A549 (cell line): Measurements from ENCODE around the gene ABLIM3. TPM values are rescaled to one million over a fixed set of nuclear protein-coding genes. Genes with fewer than 3 reads are reported as not detected.

ENCODE experiments used
- ATAC-seq, 2 experiments: fragments of 200-7000 bp in 1 of 2; fragments of >200 bp in 1 of 2; cut with Nextera tagmentation in 1 of 2; cut with Tn5 transposase in 1 of 2; 3 replicates each; pipeline versions ENCODE4 v1.8.0 to v1.9.1; 2018 to 2020; ENCODE audit warnings: mild to moderate bottlenecking in 1 of 2, moderate library complexity in 1 of 2
- CTCF ChIA-PET: fragments of 300-600 bp; sonication (Branson Sonifier 250); formaldehyde crosslinking; extraction: SDS; loops from one replicate; lab custom pipeline; 2021; ENCODE audit warnings: antibody characterized with exemption, inconsistent platforms; lab: Yijun Ruan, JAX
- POLR2A ChIA-PET: fragments of 350-600 bp; formaldehyde crosslinking; extraction: SDS; loops from one replicate; lab custom pipeline; 2021; ENCODE audit warnings: antibody characterized with exemption, inconsistent platforms; lab: Yijun Ruan, JAX
- DNase-seq, 2 experiments: peaks; one replicate each; pipeline versions ENCODE4 v3.0.0 to v3.0.0-alpha.2; 2011 to 2016; ENCODE audit warnings: low read depth in 1 of 2, low spot score in 1 of 2
- FAIRE-seq: peaks from 2 replicates; lab custom pipeline; 2011; peaks lifted over from hg19 to GRCh38; lab: Jason Lieb, UNC
- H3K27ac ChIP-seq, 2 experiments: fragments of >200 bp; sonication (Bioruptor Twin); formaldehyde crosslinking; 3 replicates each; pipeline ENCODE4 v1.5.1; 2016 to 2017
- H3K4me1 ChIP-seq: fragments of >200 bp; sonication (Bioruptor Twin); formaldehyde crosslinking; 3 replicates; pipeline ENCODE4 v1.6.1; 2016
- H3K4me2 ChIP-seq: fragments of >200 bp; sonication (Bioruptor Twin); formaldehyde crosslinking; 3 replicates; pipeline ENCODE4 v1.6.1; 2016
- H3K4me3 ChIP-seq: fragments of >200 bp; sonication (Bioruptor Twin); formaldehyde crosslinking; 3 replicates; pipeline ENCODE4 v1.5.1; 2016
- H3K9me3 ChIP-seq: fragments of >200 bp; sonication (Bioruptor Twin); formaldehyde crosslinking; 3 replicates; pipeline ENCODE4 v1.6.1; 2016
- CBX2 ChIP-seq: fragments of 200-600 bp; sonication (generic); IDR thresholded peaks from 2 replicates; pipeline ENCODE4 v1.6.1; 2016; ENCODE audit warnings: low read depth, mild to moderate bottlenecking, borderline replicate concordance
- CBX8 ChIP-seq: fragments of 200-600 bp; sonication (generic); IDR thresholded peaks from 2 replicates; pipeline ENCODE4 v1.6.1; 2016
- CHD4 ChIP-seq: fragments of 200-600 bp; sonication (generic); IDR thresholded peaks from 2 replicates; pipeline ENCODE4 v1.6.1; 2016; ENCODE audit warnings: antibody characterized with exemption, mild to moderate bottlenecking, borderline replicate concordance
- EHMT2 ChIP-seq: fragments of 200-600 bp; sonication (generic); IDR thresholded peaks from 2 replicates; pipeline ENCODE4 v1.6.1; 2016; ENCODE audit warnings: antibody characterized with exemption, low read depth, mild to moderate bottlenecking, moderate library complexity
- EP300 ChIP-seq, 2 experiments: fragments of >200 bp; sonication (Bioruptor Twin); formaldehyde crosslinking; IDR thresholded peaks; 2 replicates in 1 of 2; 3 replicates in 1 of 2; pipeline ENCODE4 v1.6.1; 2016 to 2017
- FOSB ChIP-seq: fragments of 250-450 bp; sonication (Bioruptor Pico); IDR thresholded peaks from 2 replicates; pipeline ENCODE4 v1.5.0; 2020; ENCODE audit warnings: mild to moderate bottlenecking, moderate library complexity
- FOXS1 ChIP-seq: fragments of 250-450 bp; sonication (Bioruptor Pico); IDR thresholded peaks from 2 replicates; pipeline ENCODE4 v1.5.0; 2020; ENCODE audit warnings: mild to moderate bottlenecking, moderate library complexity
- GATA3 ChIP-seq: IDR thresholded peaks from 2 replicates; pipeline ENCODE4 v1.6.1; 2012; ENCODE audit warnings: borderline replicate concordance
- HOXB5 ChIP-seq: fragments of 250-450 bp; sonication (Bioruptor Pico); IDR thresholded peaks from 2 replicates; pipeline ENCODE4 v1.5.0; 2020; ENCODE audit warnings: mild to moderate bottlenecking, moderate library complexity
- KDM1A ChIP-seq: fragments of 200-600 bp; sonication (generic); IDR thresholded peaks from 2 replicates; pipeline ENCODE4 v1.6.1; 2016; ENCODE audit warnings: low read depth, mild to moderate bottlenecking
- NPAS2 ChIP-seq: fragments of 250-450 bp; sonication (Bioruptor Pico); IDR thresholded peaks from 2 replicates; pipeline ENCODE4 v1.8.0; 2022; ENCODE audit warnings: mild to moderate bottlenecking, moderate library complexity, borderline replicate concordance
- PHF8 ChIP-seq: fragments of 200-600 bp; sonication (generic); IDR thresholded peaks from 2 replicates; pipeline ENCODE4 v1.6.1; 2016; ENCODE audit warnings: low read depth, mild to moderate bottlenecking, antibody characterized with exemption, moderate library complexity, borderline replicate concordance
- POLR2A ChIP-seq: IDR thresholded peaks from 2 replicates; pipeline ENCODE4 v1.6.1; 2012; ENCODE audit warnings: mild to moderate bottlenecking, low read length
- POLR2AphosphoS2 ChIP-seq: conservative IDR thresholded peaks from 2 replicates; pipeline ENCODE4 v1.6.1; 2012; ENCODE audit warnings: low read length, improper control_type of control experiment, inconsistent platforms
- RAD21 ChIP-seq, 2 experiments: fragments of >200 bp in 1 of 2; sonication (Bioruptor Twin) in 1 of 2; formaldehyde crosslinking in 1 of 2; IDR thresholded peaks in 1 of 2; conservative IDR thresholded peaks in 1 of 2; 2 replicates in 1 of 2; 3 replicates in 1 of 2; pipeline ENCODE4 v1.6.1; 2012 to 2018; ENCODE audit warnings: inconsistent platforms in 1 of 2
- RNF2 ChIP-seq: fragments of 200-600 bp; sonication (generic); IDR thresholded peaks from 2 replicates; pipeline ENCODE4 v1.6.1; 2016; ENCODE audit warnings: low read depth, mild to moderate bottlenecking, antibody characterized with exemption, moderate library complexity, borderline replicate concordance
- SMC3 ChIP-seq: fragments of >200 bp; sonication (Bioruptor Twin); formaldehyde crosslinking; IDR thresholded peaks from 3 replicates; pipeline ENCODE4 v1.6.1; 2018; ENCODE audit warnings: inconsistent platforms
- ZC3H11A ChIP-seq: fragments of 450-650 bp; IDR thresholded peaks from 2 replicates; pipeline ENCODE4 v1.6.1; 2014; ENCODE audit warnings: antibody characterized with exemption, mild to moderate bottlenecking
- ZSCAN20 ChIP-seq: fragments of 250-450 bp; sonication (Bioruptor Pico); IDR thresholded peaks from 2 replicates; pipeline ENCODE4 v1.8.0; 2022; ENCODE audit warnings: mild to moderate bottlenecking, moderate library complexity
- WGBS: methylation state at CpG from one replicate; pipeline ENCODE4 v1.1.6; 2017; ENCODE audit errors: missing lambda C conversion rate; 5-methylcytosine and 5-hydroxymethylcytosine counted together
- polyA plus RNA-seq, 4 experiments: library from polyadenylated mRNA; depleted of rRNA in 3 of 4; stranded (reverse); fragments of >200 nt; fragmentation: RNase III in 1 of 4; extraction: RNeasy Plus Mini Kit Qiagen cat#74134 plus additional on column Dnase treatment in 1 of 4; gene quantifications; 2 replicates in 3 of 4; 3 replicates in 1 of 4; pipeline ENCODE4 v1.2.3, GENCODE V29; 2011 to 2017
- TF ChIP-seq, protein P1 (sequence below): fragments of >200 bp; sonication (Bioruptor Twin); formaldehyde crosslinking; IDR thresholded peaks from 2 replicates; pipeline ENCODE4 v1.6.1; 2016
- TF ChIP-seq, protein P2 (sequence below): IDR thresholded peaks from 2 replicates; pipeline ENCODE4 v1.6.1; 2012
- TF ChIP-seq, protein P3 (sequence below): fragments of >200 bp; sonication (Bioruptor Twin); formaldehyde crosslinking; IDR thresholded peaks from 3 replicates; pipeline ENCODE4 v1.6.1; 2016

ABLIM3 gene
- polyA plus RNA-seq, 2 of the 4 experiments (the other 2 are of a cell fraction) = 2.7 to 3.0 TPM

DNA sequence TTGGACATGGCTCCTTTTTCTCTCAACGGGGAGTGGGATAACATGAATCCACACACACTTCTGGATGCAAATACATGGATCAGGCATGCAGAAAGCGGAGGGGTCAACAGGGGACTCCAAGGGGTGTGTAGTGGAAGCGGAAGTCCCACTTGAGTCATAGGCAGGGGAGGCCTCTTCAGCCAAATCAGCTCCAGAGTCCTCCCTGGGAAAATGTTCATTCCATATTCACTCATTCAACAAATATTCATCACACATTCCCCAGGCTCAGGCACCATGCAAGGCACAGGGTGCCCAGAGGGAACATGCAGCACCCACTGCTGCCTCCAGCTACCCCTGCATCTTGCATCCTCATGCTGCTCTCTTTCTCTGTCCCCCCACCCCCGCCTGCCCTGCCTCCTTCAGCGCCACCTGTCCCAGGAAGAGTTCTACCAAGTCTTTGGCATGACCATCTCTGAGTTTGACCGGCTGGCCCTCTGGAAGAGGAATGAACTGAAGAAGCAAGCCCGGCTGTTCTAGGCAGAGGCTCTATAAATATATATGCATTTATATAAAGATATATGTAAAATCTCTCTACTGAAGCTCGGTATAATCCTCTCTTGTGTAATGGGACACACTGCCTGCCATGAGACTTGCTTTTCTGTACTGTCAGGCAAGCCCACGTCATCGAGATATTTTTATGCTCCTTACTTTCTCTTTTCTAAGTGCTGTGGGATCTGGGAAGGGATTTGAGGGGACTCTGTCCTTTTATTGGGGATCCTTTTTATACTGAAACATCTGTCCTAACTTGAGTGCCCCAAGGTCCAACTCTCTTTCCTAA lies 116.8 kb downstream of the ABLIM3 start:
- ATAC-seq = no peak
- TF ChIP-seq CBX8 = no peak
- TF ChIP-seq GATA3 = no peak
- TF ChIP-seq NPAS2 = no peak
- TF ChIP-seq ZC3H11A = no peak
- TF ChIP-seq FOXS1 (CRISPR knock-in tag) = no peak
- TF ChIP-seq, protein P1, sequence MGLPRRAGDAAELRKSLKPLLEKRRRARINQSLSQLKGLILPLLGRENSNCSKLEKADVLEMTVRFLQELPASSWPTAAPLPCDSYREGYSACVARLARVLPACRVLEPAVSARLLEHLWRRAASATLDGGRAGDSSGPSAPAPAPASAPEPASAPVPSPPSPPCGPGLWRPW = no peak
- no peak for TF ChIP-seq EHMT2
- TF ChIP-seq KDM1A = no peak
- no peak for TF ChIP-seq RNF2
- no peak for TF ChIP-seq SMC3
- TF ChIP-seq CHD4 = no peak
- TF ChIP-seq, protein P2, sequence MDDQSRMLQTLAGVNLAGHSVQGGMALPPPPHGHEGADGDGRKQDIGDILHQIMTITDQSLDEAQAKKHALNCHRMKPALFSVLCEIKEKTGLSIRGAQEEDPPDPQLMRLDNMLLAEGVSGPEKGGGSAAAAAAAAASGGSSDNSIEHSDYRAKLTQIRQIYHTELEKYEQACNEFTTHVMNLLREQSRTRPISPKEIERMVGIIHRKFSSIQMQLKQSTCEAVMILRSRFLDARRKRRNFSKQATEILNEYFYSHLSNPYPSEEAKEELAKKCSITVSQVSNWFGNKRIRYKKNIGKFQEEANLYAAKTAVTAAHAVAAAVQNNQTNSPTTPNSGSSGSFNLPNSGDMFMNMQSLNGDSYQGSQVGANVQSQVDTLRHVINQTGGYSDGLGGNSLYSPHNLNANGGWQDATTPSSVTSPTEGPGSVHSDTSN = no peak
- no peak for TF ChIP-seq HOXB5 (CRISPR knock-in tag)
- TF ChIP-seq ZSCAN20 = no peak
- TF ChIP-seq EP300 (IDR thresholded peaks at IDR 0.05) = no peak
- no peak for TF ChIP-seq CBX2
- no peak for TF ChIP-seq POLR2A
- TF ChIP-seq PHF8 = no peak
- no peak for TF ChIP-seq FOSB (CRISPR knock-in tag)
- no peak for TF ChIP-seq POLR2AphosphoS2
- H3K27ac ChIP-seq = no peak overlapping the region
- DNase-seq = no peak
- ChIA-PET POLR2A (no interaction called here), CTCF (interaction anchor here (0.7 to 2.8 kb wide), 7 partner anchors 11 to 128 kb away, joined by 3 to 13 read pairs (median 6); partner anchors contain the start of gene ABLIM3)
- no peak overlapping the region for H3K4me2 ChIP-seq
- H3K4me1 ChIP-seq = no peaks in the 10 kb centered on the region
- WGBS = 50% methylated on average over 8 of the region's 10 CpGs
- no peak overlapping the region for H3K4me3 ChIP-seq
- H3K9me3 ChIP-seq = no peaks in the 10 kb centered on the region
- FAIRE-seq = no peak

DNA sequence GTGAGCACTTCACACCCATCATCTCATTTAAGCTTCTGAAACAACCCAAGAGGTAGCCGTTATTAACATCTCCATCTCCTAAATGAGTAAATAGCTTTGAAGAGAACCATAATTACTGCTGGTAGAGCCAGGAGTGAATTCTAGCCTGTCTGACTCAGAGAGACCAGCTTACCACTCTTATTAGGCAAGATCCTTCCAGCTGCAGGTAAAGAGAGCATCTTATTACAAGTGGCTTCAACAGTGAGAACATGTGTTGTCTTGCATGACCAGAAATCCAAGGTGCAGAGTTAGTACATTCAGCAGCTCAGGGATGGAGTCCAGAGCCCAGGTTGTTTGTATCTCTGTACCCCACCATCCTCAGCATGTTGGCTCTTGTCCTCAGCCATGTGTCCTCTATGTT lies 119.5 kb downstream of the ABLIM3 start:
- FAIRE-seq (no peak), DNase-seq (no peak), ATAC-seq (no peak)
- WGBS = 3% methylated on average over 1 of the region's 1 CpG
- ChIA-PET POLR2A (interaction anchor here (1.0 kb wide), 1 partner anchor 11 kb away, joined by 4 read pairs; no protein-coding TSS in a partner anchor), CTCF (interaction anchor here (1.3 to 2.0 kb wide), 3 partner anchors 12 to 130 kb away, joined by 3 to 5 read pairs (median 3); partner anchors contain the start of gene AFAP1L1)
- no peak overlapping the region for H3K4me3 ChIP-seq
- H3K27ac ChIP-seq = no peak overlapping the region
- no peaks in the 10 kb centered on the region for H3K4me1 ChIP-seq
- TF ChIP-seq, protein P3, sequence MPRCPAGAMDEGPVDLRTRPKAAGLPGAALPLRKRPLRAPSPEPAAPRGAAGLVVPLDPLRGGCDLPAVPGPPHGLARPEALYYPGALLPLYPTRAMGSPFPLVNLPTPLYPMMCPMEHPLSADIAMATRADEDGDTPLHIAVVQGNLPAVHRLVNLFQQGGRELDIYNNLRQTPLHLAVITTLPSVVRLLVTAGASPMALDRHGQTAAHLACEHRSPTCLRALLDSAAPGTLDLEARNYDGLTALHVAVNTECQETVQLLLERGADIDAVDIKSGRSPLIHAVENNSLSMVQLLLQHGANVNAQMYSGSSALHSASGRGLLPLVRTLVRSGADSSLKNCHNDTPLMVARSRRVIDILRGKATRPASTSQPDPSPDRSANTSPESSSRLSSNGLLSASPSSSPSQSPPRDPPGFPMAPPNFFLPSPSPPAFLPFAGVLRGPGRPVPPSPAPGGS = no peak
- H3K9me3 ChIP-seq = no peaks in the 10 kb centered on the region
- H3K4me2 ChIP-seq = no peak overlapping the region

DNA sequence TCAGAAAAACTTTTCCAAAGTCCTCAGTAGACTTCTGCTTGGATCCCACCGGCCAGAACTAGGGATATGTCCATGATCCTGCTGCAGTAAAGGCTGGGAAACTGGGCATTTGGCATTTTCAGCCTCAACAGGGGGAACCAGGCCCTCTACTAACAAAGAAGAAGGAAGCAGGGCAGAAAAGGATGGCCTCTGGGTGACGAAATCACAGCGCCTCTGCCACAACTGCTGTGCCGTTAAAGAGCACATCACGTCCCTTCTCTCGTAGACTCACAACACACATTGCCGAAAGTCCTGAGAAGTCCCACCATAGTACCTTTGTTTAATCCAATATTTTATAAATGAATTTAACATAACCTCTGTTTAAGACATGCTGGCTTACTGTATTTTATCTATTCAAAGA lies 120.0 kb downstream of the ABLIM3 start:
- no peak for FAIRE-seq

More for the DNA sequence above, 120.0 kb downstream of the ABLIM3 start:
- ChIA-PET CTCF (interaction anchor here (1.1 to 3.4 kb wide), 5 partner anchors 11 to 226 kb away, joined by 3 to 18 read pairs (median 5); partner anchors contain the start of genes ABLIM3 and AFAP1L1), POLR2A (interaction anchor here (1.0 kb wide), 1 partner anchor 11 kb away, joined by 4 read pairs; no protein-coding TSS in a partner anchor)
- Histone ChIP-seq H3K4me3 (no peak overlapping the region), H3K4me2 (no peak overlapping the region), H3K9me3 (no peaks in the 10 kb centered on the region), H3K4me1 (no peaks in the 10 kb centered on the region), H3K27ac (no peak overlapping the region)
- DNase-seq (no peak), ATAC-seq (no peak)
- WGBS = 58% methylated on average over 7 of the region's 7 CpGs
- no peak for TF ChIP-seq EHMT2
- TF ChIP-seq, protein P3 = no peak
- TF ChIP-seq POLR2AphosphoS2 = no peak
- no peak for TF ChIP-seq RAD21 (conservative IDR thresholded peaks at IDR 0.05 in 1 of 2, IDR thresholded peaks at IDR 0.05 in 1 of 2)
- TF ChIP-seq EP300 (IDR thresholded peaks at IDR 0.05) = no peak
